Activated T-cell treated with anti-CD3 and anti-CD28 coated beads for 48 hours (primary cell): ENCODE results near the gene SNAP25.

Experiments used
- DNase-seq: peaks from one replicate; pipeline ENCODE4 v3.0.0-alpha.2; 2020; ENCODE audit warnings: low read depth

The SNAP25 gene

GRCh38 chr20:10263385-10264165, 44.9 kb downstream of the SNAP25 start:
- DNase-seq = no peak

- no peak for DNase-seq
Observed at GRCh38 chr20:10264166-10264558, 45.5 kb downstream of the SNAP25 start.

- no peak for DNase-seq
Observed at GRCh38 chr20:10268636-10269035, 50.0 kb downstream of the SNAP25 start.

GRCh38 chr20:10270630-10271029, 52.0 kb downstream of the SNAP25 start:
- DNase-seq = no peak

GRCh38 chr20:10271494-10272219, 53.0 kb downstream of the SNAP25 start:
- DNase-seq = no peak

- no peak for DNase-seq
Observed at GRCh38 chr20:10276878-10277580, 58.4 kb downstream of the SNAP25 start.

GRCh38 chr20:10277616-10278015, 59.0 kb downstream of the SNAP25 start:
- DNase-seq = no peak

GRCh38 chr20:10278412-10278811, 59.8 kb downstream of the SNAP25 start:
- DNase-seq = no peak

- DNase-seq = no peak
Observed at GRCh38 chr20:10280018-10280908, 61.6 kb downstream of the SNAP25 start.

- DNase-seq = no peak
Observed at GRCh38 chr20:10281911-10282310, 63.3 kb downstream of the SNAP25 start.

GRCh38 chr20:10282979-10283456, 64.4 kb downstream of the SNAP25 start:
- no peak for DNase-seq

- DNase-seq = no peak
Observed at GRCh38 chr20:10286356-10286755, 67.7 kb downstream of the SNAP25 start.

- no peak for DNase-seq
Observed at GRCh38 chr20:10288421-10288820, 69.8 kb downstream of the SNAP25 start.

GRCh38 chr20:10288954-10289646, 70.5 kb downstream of the SNAP25 start:
- no peak for DNase-seq

GRCh38 chr20:10291568-10292248, 73.1 kb downstream of the SNAP25 start:
- no peak for DNase-seq

GRCh38 chr20:10297223-10297622, 78.6 kb downstream of the SNAP25 start:
- DNase-seq = no peak

- no peak for DNase-seq
Observed at GRCh38 chr20:10297684-10298240, 79.1 kb downstream of the SNAP25 start.

GRCh38 chr20:10300582-10301446, 82.2 kb downstream of the SNAP25 start:
- no peak for DNase-seq

GRCh38 chr20:10303852-10304251, 85.2 kb downstream of the SNAP25 start:
- DNase-seq = no peak
